Measurements from ENCODE around the gene KLLN. TPM values are rescaled to one million over a fixed set of nuclear protein-coding genes. Genes with fewer than 3 reads are reported as not detected.

Gene KLLN
- total and polyA plus RNA-seq, 9 of the 15 experiments (the other 6 are each of a cell fraction or from before 2014, with no cell fraction given): 0.07 to 0.40 (median 0.25) TPM

- TF ChIP-seq PHB2 (IDR thresholded peaks at IDR 0.05; ENCODE audit: low read depth) (no peak), POLR2AphosphoS5 (IDR thresholded peaks at IDR 0.05; ENCODE audit: control insufficient read depth, insufficient read depth, low read depth, low read length) (peak; percentile 75), HNRNPK (IDR thresholded peaks at IDR 0.05; ENCODE audit: low read depth, low read length, poor library complexity, severe bottlenecking) (no peak), ZFP91 (CRISPR knock-in tag; IDR thresholded peaks at IDR 0.05) (no peak), ARID4B (CRISPR knock-in tag; IDR thresholded peaks at IDR 0.05) (peak; percentile 56; the same call in 1 of the 2 replicates), HMGN3 (IDR thresholded peaks at IDR 0.05; ENCODE audit: borderline replicate concordance, extremely low read depth, insufficient read length, low read depth, low read length) (peak; percentile 71), NCOA4 (IDR thresholded peaks at IDR 0.05; ENCODE audit: partially characterized antibody) (no peak), MCM2 (IDR thresholded peaks at IDR 0.05; ENCODE audit: low read depth) (no peak), CXXC5 (CRISPR knock-in tag; IDR thresholded peaks at IDR 0.05) (peak; percentile 53), ZNF449 (CRISPR knock-in tag; IDR thresholded peaks at IDR 0.05) (no peak), ZNF175 (CRISPR knock-in tag; IDR thresholded peaks at IDR 0.05; ENCODE audit: low read depth) (no peak), HCFC1 (IDR thresholded peaks at IDR 0.05; ENCODE audit: low read depth, low read length) (peak; percentile 50), NONO (IDR thresholded peaks at IDR 0.05; ENCODE audit: low read depth in 2 of 2, low read length in 1 of 2) (no peak), NCOA2 (IDR thresholded peaks at IDR 0.05; ENCODE audit: partially characterized antibody in 2 of 2) (no peak), ATF1 (CRISPR knock-in tag; IDR thresholded peaks at IDR 0.05) (no peak), ATF1 (tag; IDR thresholded peaks at IDR 0.05) (0 out of 2 replicates have a peak, but pooled peaks have one; percentile 2), ESRRB (CRISPR knock-in tag; IDR thresholded peaks at IDR 0.05; ENCODE audit: borderline replicate concordance) (no peak), CBX2 (IDR thresholded peaks at IDR 0.05; ENCODE audit: insufficient read depth, low read length, poor library complexity, severe bottlenecking) (no peak), CBX1 (IDR thresholded peaks at IDR 0.05; ENCODE audit: low read depth) (no peak), ZNF239 (CRISPR knock-in tag; IDR thresholded peaks at IDR 0.05) (no peak)
Observed at GRCh38 chr10:87817609-87818504, 45.5 kb downstream of the KLLN start, which contains the start of gene ATAD1 (continued).
